Fibroblast of skin of right quadriceps (primary cell): ENCODE results near the gene CLINT1.
A peak's percentile ranks its signal among the peaks of the same experiment; 100 is the strongest.
"Not testable (repeated sequence)": the region's sequence is repeated elsewhere in the genome, so short reads cannot be mapped to it uniquely, and the experiment has no call there.

Experiments used
- DNase-seq: peaks from one replicate; pipeline ENCODE4 v3.0.0-alpha.2; 2013

The CLINT1 gene

GRCh38 chr5:157858527-157859226 lies at the start of gene CLINT1:
Gene CLINT1 (minus strand): TSS chr5:157859145. CDS start chr5:157858970, 175 bp downstream.
- peak; percentile 86 for DNase-seq

GRCh38 chr5:157908459-157908858 lies 49.5 kb upstream of the CLINT1 start:
- no peak for DNase-seq

GRCh38 chr5:157907479-157907878 lies 48.5 kb upstream of the CLINT1 start:
- no peak for DNase-seq

GRCh38 chr5:157903117-157903450 lies 44.1 kb upstream of the CLINT1 start:
- no peak for DNase-seq

- DNase-seq: no peak
Measured at GRCh38 chr5:157902449-157903116, 43.6 kb upstream of the CLINT1 start.

GRCh38 chr5:157900644-157901043 lies 41.7 kb upstream of the CLINT1 start:
- no peak for DNase-seq

- DNase-seq: no peak
Measured at GRCh38 chr5:157893611-157894010, 34.7 kb upstream of the CLINT1 start.

- no peak for DNase-seq
Measured at GRCh38 chr5:157892974-157893373, 34.0 kb upstream of the CLINT1 start.

- DNase-seq: no peak
Measured at GRCh38 chr5:157890836-157891597, 32.1 kb upstream of the CLINT1 start.

GRCh38 chr5:157888814-157889532 lies 30.0 kb upstream of the CLINT1 start:
- DNase-seq: no peak

GRCh38 chr5:157886796-157887380 lies 27.9 kb upstream of the CLINT1 start:
- no peak for DNase-seq

GRCh38 chr5:157885051-157885450 lies 26.1 kb upstream of the CLINT1 start:
- not testable (repeated sequence) for DNase-seq

GRCh38 chr5:157881498-157881897 lies 22.6 kb upstream of the CLINT1 start:
- DNase-seq: not testable (repeated sequence)

- peak; percentile 45 for DNase-seq
Measured at GRCh38 chr5:157877821-157878220, 18.9 kb upstream of the CLINT1 start.

- no peak for DNase-seq
Measured at GRCh38 chr5:157874861-157875260, 15.9 kb upstream of the CLINT1 start.

- peak; percentile 71 for DNase-seq
Measured at GRCh38 chr5:157870837-157871834, 12.2 kb upstream of the CLINT1 start.

- DNase-seq: no peak
Measured at GRCh38 chr5:157867751-157868387, 8.9 kb upstream of the CLINT1 start.

GRCh38 chr5:157866536-157866935 lies 7.6 kb upstream of the CLINT1 start:
- DNase-seq: no peak

GRCh38 chr5:157865781-157866180 lies 6.8 kb upstream of the CLINT1 start:
- peak; percentile 24 for DNase-seq

- no peak for DNase-seq
Measured at GRCh38 chr5:157864067-157864466, 5.1 kb upstream of the CLINT1 start.
